ENCODE data around the gene AGAP3. TPM values are rescaled to one million over a fixed set of nuclear protein-coding genes. Genes with fewer than 3 reads are reported as not detected.

The AGAP3 gene
- total RNA-seq, 1 experiment from 2014 or later, result 126 TPM

DNA sequence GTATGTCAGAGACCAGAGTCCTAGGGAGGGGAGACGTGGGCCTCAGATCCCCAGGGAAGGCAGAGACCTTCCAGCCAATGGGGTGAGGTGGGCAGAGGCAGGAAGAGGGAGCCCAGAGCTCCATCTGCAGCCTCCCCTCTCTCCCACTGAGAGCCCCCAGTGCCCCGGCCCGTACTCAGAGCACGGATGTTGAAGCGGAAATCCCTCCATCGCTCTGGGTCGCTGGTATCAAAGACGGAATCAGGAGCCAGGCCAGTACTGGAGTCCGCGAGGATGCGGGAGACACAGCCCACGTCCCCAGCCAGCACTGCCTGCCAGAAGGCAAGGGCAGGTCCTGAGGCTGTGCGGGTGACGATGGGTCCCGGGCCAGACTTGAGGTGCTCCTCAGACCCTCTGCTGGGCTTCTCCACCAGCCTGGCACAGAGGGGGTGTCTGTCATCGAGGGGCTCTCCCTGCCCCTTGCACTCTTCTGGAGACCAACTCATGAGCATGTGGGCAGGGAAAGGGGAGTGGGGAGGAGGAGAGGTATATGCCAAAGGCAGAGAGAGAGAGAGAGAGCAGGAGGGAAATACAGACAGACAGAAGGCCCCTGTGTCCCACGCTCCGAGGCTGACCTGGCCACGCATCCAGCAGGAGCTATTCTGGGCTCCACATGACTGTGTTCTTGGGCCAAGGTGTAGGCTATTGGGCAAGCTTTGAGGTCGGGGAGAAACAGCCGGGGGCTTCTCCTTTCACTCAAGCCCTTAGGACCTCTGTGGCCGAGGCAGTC lies 100.5 kb downstream of the AGAP3 start, which contains the start of gene ASB10:
ASB10 (minus strand) TSS at position 611 of the 769 bp plus-strand sequence; CDS start at position 491, 120 bp downstream.
- H2AFZ ChIP-seq (ENCODE audit: low read depth, low read length, poor library complexity, severe bottlenecking), result no peak within 1 kb of the TSS
- no peak within 1 kb of the TSS for H3K9ac ChIP-seq (ENCODE audit: low read length)
- H3K4me2 ChIP-seq (ENCODE audit: low read length), result no peak within 1 kb of the TSS
- ChIA-PET POLR2A (no interaction called here), RAD21 (ENCODE audit: low non-redundant PET in 1 of 2, low total read pairs in 2 of 2, uncharacterized antibody in 2 of 2, unreplicated experiment in 2 of 2) (no interaction called here), CTCF (no interaction called here)
- no peak for ATAC-seq
- no peak within 1 kb of the TSS for H3K4me3 ChIP-seq (replicated peaks in 1 of 2; ENCODE audit: low read depth in 1 of 2, low read length in 2 of 2)
- H3K27me3 ChIP-seq (ENCODE audit: insufficient read depth, low read length), result no peaks in the 10 kb centered on the region
- H3K9me2 ChIP-seq (ENCODE audit: insufficient read depth), result no peaks in the 10 kb centered on the region
- DNase-seq (ENCODE audit: low read depth, low spot score), result no peak
- intact Hi-C loops (cut with micrococcal nuclease), result no loop called here
- H3K36me3 ChIP-seq (ENCODE audit: control insufficient read depth in 1 of 2, insufficient read depth in 2 of 2, low read length in 2 of 2), result no peaks in the 10 kb centered on the region
- no peaks in the 10 kb centered on the region for H4K20me1 ChIP-seq (ENCODE audit: insufficient read depth)
- H3K79me2 ChIP-seq (ENCODE audit: insufficient read depth, low read length), result no peaks in the 10 kb centered on the region
- no peak for TF ChIP-seq EZH2 (IDR thresholded peaks at IDR 0.05)
- TF ChIP-seq JUND (IDR thresholded peaks at IDR 0.05), result no peak
- TF ChIP-seq CTCF (IDR thresholded peaks at IDR 0.05 in 2 of 3, conservative IDR thresholded peaks at IDR 0.05 in 1 of 3; ENCODE audit: borderline replicate concordance in 1 of 3, insufficient read depth in 1 of 3, low read depth in 2 of 3, low read length in 2 of 3), result no peak
- no peak for TF ChIP-seq SIN3A (IDR thresholded peaks at IDR 0.05; ENCODE audit: low read depth)
- TF ChIP-seq POLR2AphosphoS5 (IDR thresholded peaks at IDR 0.05; ENCODE audit: low read depth, low read length), result no peak
- TF ChIP-seq, protein P1, sequence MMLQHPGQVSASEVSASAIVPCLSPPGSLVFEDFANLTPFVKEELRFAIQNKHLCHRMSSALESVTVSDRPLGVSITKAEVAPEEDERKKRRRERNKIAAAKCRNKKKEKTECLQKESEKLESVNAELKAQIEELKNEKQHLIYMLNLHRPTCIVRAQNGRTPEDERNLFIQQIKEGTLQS (IDR thresholded peaks at IDR 0.05), result no peak
- TF ChIP-seq FOSL1 (IDR thresholded peaks at IDR 0.05; ENCODE audit: low read depth), result no peak
- no peak for TF ChIP-seq YY1 (IDR thresholded peaks at IDR 0.05; ENCODE audit: extremely low read depth, insufficient replicate concordance, low read depth, low read length)
- TF ChIP-seq POLR2A (IDR thresholded peaks at IDR 0.05; ENCODE audit: borderline replicate concordance, extremely low read depth, insufficient read depth, insufficient read length), result no peak
- TF ChIP-seq SRF (IDR thresholded peaks at IDR 0.05; ENCODE audit: low read depth), result no peak
- no peak for TF ChIP-seq EGR1 (IDR thresholded peaks at IDR 0.05; ENCODE audit: low read depth)
- no peak for TF ChIP-seq TCF7L2 (IDR thresholded peaks at IDR 0.05; ENCODE audit: borderline replicate concordance, extremely low read depth, insufficient read depth, insufficient read length)
- TF ChIP-seq CEBPB (IDR thresholded peaks at IDR 0.05; ENCODE audit: low read depth), result no peak
- TF ChIP-seq ELF1 (IDR thresholded peaks at IDR 0.05; ENCODE audit: borderline replicate concordance, low read depth), result no peak
- TF ChIP-seq SP1 (IDR thresholded peaks at IDR 0.05; ENCODE audit: low read depth), result no peak
- TF ChIP-seq ZBTB33 (IDR thresholded peaks at IDR 0.05; ENCODE audit: extremely low read depth, insufficient replicate concordance, low read length), result no peak
- no peak for TF ChIP-seq EZH2phosphoT487 (IDR thresholded peaks at IDR 0.05; ENCODE audit: borderline replicate concordance)
- no peak for TF ChIP-seq ZFX (IDR thresholded peaks at IDR 0.05)
- no peak within 1 kb of the TSS for H3K27ac ChIP-seq (ENCODE audit: low read depth, low read length)
- H3K4me1 ChIP-seq (ENCODE audit: control insufficient read depth in 1 of 2, insufficient read depth in 2 of 2, low read length in 2 of 2), result no peaks in the 10 kb centered on the region
- no TSS peak for BruUV-seq (replicated peaks)
- H3K9me3 ChIP-seq (ENCODE audit: control insufficient read depth in 1 of 2, insufficient read depth in 1 of 2, low read depth in 1 of 2, low read length in 2 of 2), result no peaks in the 10 kb centered on the region
